GM21360 (cell line): ENCODE measurements around the gene SLC2A14.
"Not testable (repeated sequence)": the region's sequence is repeated elsewhere in the genome, so short reads cannot be mapped to it uniquely, and the experiment has no call there.

ENCODE experiments used
- ATAC-seq: cut with Tn5 transposase; IDR thresholded peaks from one replicate; pipeline ENCODE4 v1.9.1; 2021; ENCODE audit warnings: mild to moderate bottlenecking, moderate library complexity; ENCODE audit not compliant: unreplicated experiment

The SLC2A14 gene

GRCh38 chr12:7870335-7870734, 2.4 kb downstream of the SLC2A14 start:
- no peak for ATAC-seq

- ATAC-seq: no peak
Observed at GRCh38 chr12:7869137-7869536, 3.6 kb downstream of the SLC2A14 start.

GRCh38 chr12:7868391-7868790, 4.3 kb downstream of the SLC2A14 start:
- no peak for ATAC-seq

GRCh38 chr12:7864601-7865150, 8.0 kb downstream of the SLC2A14 start:
- ATAC-seq: no peak

GRCh38 chr12:7862814-7863348, 9.8 kb downstream of the SLC2A14 start:
- ATAC-seq: not testable (repeated sequence)

GRCh38 chr12:7862301-7862700, 10.4 kb downstream of the SLC2A14 start:
- not testable (repeated sequence) for ATAC-seq

- ATAC-seq: no peak
Observed at GRCh38 chr12:7859552-7859951, 13.2 kb downstream of the SLC2A14 start.

GRCh38 chr12:7857971-7858370, 14.7 kb downstream of the SLC2A14 start:
- no peak for ATAC-seq

- no peak for ATAC-seq
Observed at GRCh38 chr12:7856516-7856915, 16.2 kb downstream of the SLC2A14 start.

GRCh38 chr12:7853557-7853956, 19.2 kb downstream of the SLC2A14 start:
- ATAC-seq: no peak

- ATAC-seq: not testable (repeated sequence)
Observed at GRCh38 chr12:7851622-7852081, 21.1 kb downstream of the SLC2A14 start.

- ATAC-seq: not testable (repeated sequence)
Observed at GRCh38 chr12:7850099-7850498, 22.6 kb downstream of the SLC2A14 start.

GRCh38 chr12:7848098-7848422, 24.7 kb downstream of the SLC2A14 start:
- not testable (repeated sequence) for ATAC-seq

GRCh38 chr12:7847226-7848097, 25.3 kb downstream of the SLC2A14 start:
- ATAC-seq: not testable (repeated sequence)

GRCh38 chr12:7844116-7844515, 28.6 kb downstream of the SLC2A14 start:
- no peak for ATAC-seq

GRCh38 chr12:7843583-7843982, 29.1 kb downstream of the SLC2A14 start:
- ATAC-seq: not testable (repeated sequence)

- ATAC-seq: not testable (repeated sequence)
Observed at GRCh38 chr12:7843149-7843548, 29.6 kb downstream of the SLC2A14 start.

- ATAC-seq: not testable (repeated sequence)
Observed at GRCh38 chr12:7842444-7842843, 30.3 kb downstream of the SLC2A14 start.

- ATAC-seq: not testable (repeated sequence)
Observed at GRCh38 chr12:7839848-7840247, 32.9 kb downstream of the SLC2A14 start.

- ATAC-seq: not testable (repeated sequence)
Observed at GRCh38 chr12:7839226-7839625, 33.5 kb downstream of the SLC2A14 start.

GRCh38 chr12:7837366-7837765, 35.3 kb downstream of the SLC2A14 start:
- ATAC-seq: no peak

- ATAC-seq: no peak
Observed at GRCh38 chr12:7835766-7836165, 36.9 kb downstream of the SLC2A14 start.
